Hematopoietic multipotent progenitor cell treated with erythropoietin and hydrocortisone succinate and interleukin-3 and kit ligand, for 6 days (in vitro differentiated cells): ENCODE results near the gene RLBP1.

Experiments used
- DNase-seq: peaks from one replicate; pipeline ENCODE4 v3.0.0-alpha.2; 2015

The RLBP1 gene

GRCh38 chr15:89205991-89206585, 15.3 kb downstream of the RLBP1 start:
- no peak for DNase-seq

GRCh38 chr15:89203705-89204273, 17.6 kb downstream of the RLBP1 start:
- peak; percentile 12 for DNase-seq

DNA sequence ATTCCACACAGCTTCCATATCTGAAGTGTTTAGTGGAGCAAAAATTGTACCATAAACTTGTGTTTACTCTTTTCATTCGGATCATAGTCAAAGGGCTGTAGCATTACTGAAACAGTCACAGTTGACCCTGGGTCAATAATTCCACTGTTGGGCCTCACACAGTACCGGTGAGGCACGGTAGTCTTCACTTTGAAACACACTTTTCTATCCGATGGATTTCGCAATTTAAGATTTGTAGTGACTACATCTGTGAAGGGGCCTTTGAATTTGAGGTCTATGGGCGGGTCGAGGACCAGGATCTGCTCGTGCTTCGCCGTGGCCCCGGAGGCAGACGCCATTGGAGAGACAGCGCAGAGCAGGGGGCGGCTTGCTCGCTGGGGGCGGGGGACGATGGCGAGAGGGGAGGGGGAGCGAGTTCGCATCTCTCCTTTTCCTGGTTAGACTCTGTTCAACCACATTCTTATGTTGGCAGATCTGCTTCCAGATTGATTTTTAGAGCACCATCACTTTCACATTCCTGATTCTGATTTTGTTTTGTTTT, 19.8 kb downstream of the RLBP1 start:
- no peak for DNase-seq

DNA sequence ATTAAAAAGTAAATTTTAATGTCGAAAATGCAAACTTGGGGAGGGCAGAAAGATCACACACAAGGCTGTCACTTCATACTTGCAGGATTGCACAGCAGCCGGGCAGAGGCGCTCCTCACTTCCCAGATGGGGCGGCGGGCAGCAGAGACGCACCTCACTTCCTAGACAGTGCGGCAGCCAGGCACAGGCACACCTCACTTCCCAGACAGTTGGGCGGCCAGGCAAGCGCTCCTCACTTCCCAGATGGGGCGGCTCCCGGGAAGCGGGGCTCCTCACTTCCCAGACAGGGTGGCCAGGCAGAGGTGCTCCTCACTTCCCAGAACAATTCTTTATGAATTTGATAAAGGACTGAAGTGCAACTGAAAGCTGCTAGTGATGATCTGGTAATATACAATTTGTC, 21.2 kb downstream of the RLBP1 start:
- no peak for DNase-seq

- DNase-seq, result no peak
Measured at GRCh38 chr15:89199746-89200145, 21.6 kb downstream of the RLBP1 start.

- no peak for DNase-seq
Measured at GRCh38 chr15:89198934-89199333, 22.4 kb downstream of the RLBP1 start.

DNA sequence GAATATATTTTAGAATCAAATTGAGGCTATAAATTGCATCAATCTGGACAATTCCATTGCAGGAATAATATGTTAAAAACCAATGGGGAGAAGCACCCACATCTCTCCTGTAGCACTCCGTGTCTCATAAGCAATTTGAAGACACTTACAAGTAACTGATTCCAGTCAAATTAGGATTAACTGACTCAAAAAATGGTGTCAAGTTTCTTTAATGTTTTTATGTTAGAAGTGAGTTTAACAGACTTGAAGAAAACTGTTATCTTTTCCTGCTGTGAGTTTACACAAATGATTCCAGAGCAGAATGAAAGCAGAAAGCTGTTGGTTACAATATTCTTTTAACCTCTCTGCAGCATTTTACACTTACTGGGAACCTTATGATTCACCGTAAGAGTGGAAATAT, 23.2 kb downstream of the RLBP1 start:
- no peak for DNase-seq

DNA sequence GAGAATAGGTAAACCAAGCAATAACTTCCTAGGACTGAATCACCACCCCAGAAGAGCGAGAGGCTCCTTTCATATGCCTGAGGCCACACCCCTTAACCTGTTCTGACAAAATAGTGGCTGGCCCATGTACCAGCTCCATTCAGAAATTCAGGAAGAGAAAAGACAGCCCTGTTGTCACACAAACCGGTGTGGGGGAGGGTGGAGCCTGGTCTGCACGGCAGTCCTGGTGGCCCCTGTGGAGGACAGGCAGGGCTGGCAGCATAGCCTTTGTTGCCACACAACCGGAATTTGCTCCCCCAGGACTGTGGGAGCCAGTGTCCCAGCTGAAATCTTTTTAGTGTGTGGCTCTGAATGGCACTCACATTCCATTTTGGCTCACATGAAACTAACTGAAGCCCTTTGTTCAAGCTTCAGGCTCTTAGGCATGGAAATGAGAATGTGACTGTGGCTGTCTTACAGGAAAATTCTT, 23.8 kb downstream of the RLBP1 start:
- DNase-seq, result no peak

DNA sequence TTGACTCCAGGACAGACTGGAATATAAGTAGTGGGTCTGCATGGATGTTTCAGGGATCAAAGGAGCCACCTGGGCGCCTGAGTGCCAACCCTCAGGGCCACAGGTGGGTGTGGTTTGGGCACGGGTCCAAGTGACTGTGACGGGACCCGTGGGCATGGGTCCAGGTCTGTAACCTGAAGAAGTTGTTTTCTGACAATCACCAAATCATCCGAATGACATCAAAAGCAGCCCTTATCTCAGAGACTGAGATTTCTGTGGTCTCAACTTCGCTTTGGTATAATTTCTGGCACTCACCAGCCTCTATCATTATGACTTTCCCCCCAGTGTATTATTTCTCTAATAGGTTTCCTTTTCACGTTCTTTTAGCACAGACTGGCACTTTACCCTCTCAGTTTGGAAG, 24.4 kb downstream of the RLBP1 start:
- DNase-seq, result peak; percentile 20

DNA sequence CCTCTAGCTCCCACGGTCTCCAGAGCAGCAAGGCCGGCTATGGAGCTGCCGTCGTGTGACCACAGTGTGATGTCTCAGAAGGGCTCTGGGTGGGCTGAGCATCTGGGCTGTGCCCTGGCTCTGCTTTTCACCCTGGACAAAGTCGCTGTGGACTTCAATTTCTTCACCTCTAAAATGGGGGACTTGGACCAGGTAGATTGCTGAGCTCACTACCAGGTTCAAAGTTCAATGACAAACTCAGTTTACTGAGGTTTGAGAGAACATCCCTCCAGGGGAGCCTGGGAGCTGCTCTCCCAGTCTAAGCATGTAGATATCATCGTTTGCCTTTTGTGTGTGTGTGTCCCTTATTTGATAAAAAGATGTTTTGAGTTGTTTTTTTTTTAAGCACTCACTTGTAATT, 25.1 kb downstream of the RLBP1 start:
- DNase-seq, result no peak

- DNase-seq, result no peak
Measured at GRCh38 chr15:89195836-89196235, 25.5 kb downstream of the RLBP1 start.

DNA sequence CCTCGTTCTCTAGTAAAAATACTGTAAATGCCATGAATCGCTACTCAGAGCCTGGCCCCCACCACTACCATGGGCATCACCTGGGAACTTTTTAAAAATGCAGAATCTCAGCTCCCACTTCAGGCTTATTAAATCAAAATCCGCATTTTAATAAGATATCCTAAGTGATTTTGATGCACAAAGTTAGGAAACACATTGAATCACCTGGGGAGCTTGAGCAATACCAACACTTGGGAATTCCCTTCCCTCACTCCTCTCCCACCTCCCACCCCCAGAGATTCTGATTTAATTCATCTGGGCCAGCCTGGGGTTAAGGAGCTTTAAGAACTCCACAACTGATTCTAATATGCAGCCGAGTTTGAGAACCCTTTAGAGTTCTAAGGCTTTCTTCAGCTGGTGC, 26.8 kb downstream of the RLBP1 start:
- DNase-seq, result no peak

DNA sequence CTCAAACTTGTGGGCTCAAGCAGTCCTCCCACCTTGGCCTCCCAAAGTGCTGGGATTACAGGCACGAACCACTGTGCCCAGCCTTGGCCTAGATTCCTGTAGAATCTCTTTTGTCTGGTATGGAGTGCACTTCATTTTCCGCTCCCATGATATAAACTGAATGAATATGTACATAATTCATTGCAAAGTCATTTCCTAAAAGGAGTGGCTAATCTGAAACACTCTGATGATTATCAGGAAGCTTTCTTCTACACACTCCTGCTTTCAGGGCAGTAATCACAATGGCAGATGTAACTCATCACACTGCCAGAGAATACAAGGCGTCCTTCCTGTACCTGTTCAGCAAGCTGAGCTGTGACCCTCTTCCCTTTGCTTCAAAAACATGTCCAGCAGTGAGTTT, 28.6 kb downstream of the RLBP1 start:
- peak; percentile 15 for DNase-seq

DNA sequence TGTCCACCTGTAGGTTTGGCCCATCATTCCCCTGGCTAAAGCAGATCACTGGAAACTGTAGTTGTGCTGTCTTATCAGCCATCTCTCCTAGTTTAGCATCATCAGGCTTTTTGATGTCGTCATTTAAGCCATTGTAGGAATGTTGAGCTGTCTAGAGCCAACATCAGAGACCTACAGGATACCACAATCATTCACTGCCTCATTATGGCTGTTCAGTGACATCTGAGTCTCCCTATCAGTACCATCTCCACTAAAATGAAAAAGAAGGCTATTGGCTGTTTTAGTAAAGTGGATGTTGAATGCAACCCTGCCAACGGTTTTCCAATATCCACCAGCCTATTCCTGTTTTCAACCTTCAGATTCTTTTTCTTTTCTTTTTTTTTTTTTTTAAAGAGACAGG, 29.2 kb downstream of the RLBP1 start:
- DNase-seq, result no peak

- no peak for DNase-seq
Measured at GRCh38 chr15:89187986-89188514, 33.3 kb downstream of the RLBP1 start.

DNA sequence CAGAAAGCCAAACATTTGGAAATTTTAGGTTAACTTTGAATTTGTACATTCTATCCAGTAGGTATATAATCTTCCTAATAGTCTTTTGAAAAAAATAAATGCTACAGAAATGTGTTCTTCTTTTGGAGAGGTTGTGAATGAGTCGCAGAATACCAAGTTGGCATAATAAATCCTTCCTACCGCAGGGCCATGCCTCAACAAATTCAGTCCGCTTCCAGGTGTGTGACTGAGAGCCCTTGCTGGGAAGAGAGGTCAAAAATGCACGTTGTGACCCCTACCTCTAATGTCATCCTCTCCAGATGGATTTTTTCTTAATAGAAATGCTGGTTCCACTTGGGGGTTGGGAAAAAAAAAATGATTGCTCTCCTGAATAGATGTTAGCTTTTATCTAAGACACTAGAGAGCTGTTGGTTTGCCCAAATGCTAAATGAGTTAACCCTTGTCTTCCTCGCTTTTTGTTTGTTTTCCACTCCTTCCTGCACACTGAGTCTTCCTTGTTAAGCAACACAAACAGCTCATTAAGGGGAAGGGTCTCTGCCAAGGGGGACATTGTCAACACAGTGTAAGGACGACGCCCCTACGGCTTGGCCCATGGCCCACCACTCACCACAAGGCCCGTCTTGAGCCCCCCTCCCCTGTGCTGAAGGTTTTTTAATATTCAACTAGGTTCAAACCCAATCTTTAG, 33.9 kb downstream of the RLBP1 start:
- DNase-seq, result no peak

DNA sequence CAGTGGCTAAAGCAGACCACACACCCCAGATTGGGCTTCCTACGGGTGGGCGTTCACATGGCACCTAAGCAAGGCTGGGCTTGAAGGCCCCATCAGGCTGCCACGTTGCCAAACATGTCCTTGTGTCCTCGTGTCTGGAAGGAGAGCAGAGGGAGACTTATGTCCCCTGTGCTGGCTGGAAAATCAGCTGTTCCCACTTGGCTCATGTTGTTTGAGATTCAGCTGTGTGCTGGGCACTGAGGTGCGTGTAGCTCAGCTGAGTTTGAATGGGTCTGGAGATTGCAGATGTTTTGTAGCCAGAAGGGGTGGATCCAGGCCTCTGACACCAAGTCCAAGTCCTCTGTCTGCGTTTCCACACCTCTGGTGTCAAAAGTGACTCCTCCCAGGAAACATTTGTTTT, 34.6 kb downstream of the RLBP1 start:
- DNase-seq, result no peak

- no peak for DNase-seq
Measured at GRCh38 chr15:89184886-89185526, 36.4 kb downstream of the RLBP1 start.

DNA sequence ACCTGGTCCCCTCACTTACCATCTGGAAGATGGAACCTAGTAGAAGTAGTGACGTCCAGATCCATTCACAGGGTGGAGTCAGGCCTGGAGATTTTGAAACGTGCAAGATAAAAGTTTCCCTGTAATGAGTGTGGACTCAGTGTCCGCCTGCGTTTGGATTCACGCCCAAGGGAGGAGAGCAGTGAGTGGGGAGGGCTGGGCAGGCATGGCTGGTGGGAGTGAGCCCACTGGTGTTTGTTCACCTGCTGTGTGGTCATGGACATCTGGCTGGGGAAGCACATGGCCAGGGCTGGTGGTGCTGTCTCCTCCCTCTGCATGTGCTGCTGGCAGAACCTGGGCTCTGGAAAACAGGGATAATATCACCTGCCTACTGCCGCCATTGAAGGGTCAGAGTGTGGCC, 37.0 kb downstream of the RLBP1 start:
- DNase-seq, result no peak

- DNase-seq, result no peak
Measured at GRCh38 chr15:89179966-89180875, 41.2 kb downstream of the RLBP1 start.

- no peak for DNase-seq
Measured at GRCh38 chr15:89178307-89178977, 42.9 kb downstream of the RLBP1 start.
